PFSK-1 (cell line): Measurements from ENCODE around the gene CAV3.

ENCODE experiments used
- SIN3A ChIP-seq: IDR thresholded peaks from 2 replicates; pipeline ENCODE4 v1.6.1; 2012; ENCODE audit warnings: mild to moderate bottlenecking, low read length, moderate library complexity, borderline replicate concordance; ENCODE audit not compliant: insufficient read depth
- TAF1 ChIP-seq: IDR thresholded peaks from 2 replicates; pipeline ENCODE4 v1.6.1; 2012; ENCODE audit warnings: low read length, control low read depth, borderline replicate concordance; ENCODE audit not compliant: insufficient read depth
- TF ChIP-seq, protein P1 (sequence below), 2 experiments: IDR thresholded peaks; 2 replicates each; pipeline versions ENCODE4 v1.6.1 to v1.8.0; 2011 to 2012; ENCODE audit warnings: low read depth in 2 of 2, low read length in 2 of 2, control low read depth in 1 of 2, inconsistent platforms in 1 of 2, mild to moderate bottlenecking in 1 of 2, moderate library complexity in 1 of 2; ENCODE audit not compliant: insufficient read depth in 1 of 2

DNA sequence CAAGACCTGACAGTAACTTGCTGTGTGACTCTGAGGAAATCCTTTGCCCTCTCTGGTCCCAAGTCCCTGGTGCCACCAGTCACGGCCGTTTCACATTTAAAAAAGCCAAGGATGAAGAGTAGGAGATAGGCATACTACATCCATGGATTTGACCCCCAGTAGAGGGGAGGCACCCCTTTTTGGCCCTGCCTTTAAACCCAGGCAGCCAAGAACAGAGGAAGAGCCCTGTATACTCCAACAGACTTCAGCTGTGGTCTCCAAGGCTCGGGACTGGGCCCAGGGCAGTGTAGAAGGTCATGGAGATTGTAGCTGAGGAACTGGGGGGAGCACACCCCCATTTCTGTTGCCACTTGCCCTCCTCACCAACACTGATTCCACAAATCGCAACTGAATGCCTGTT lies 3.7 kb downstream of the CAV3 start:
- TF ChIP-seq TAF1 (no peak), SIN3A (no peak)
- TF ChIP-seq, protein P1, sequence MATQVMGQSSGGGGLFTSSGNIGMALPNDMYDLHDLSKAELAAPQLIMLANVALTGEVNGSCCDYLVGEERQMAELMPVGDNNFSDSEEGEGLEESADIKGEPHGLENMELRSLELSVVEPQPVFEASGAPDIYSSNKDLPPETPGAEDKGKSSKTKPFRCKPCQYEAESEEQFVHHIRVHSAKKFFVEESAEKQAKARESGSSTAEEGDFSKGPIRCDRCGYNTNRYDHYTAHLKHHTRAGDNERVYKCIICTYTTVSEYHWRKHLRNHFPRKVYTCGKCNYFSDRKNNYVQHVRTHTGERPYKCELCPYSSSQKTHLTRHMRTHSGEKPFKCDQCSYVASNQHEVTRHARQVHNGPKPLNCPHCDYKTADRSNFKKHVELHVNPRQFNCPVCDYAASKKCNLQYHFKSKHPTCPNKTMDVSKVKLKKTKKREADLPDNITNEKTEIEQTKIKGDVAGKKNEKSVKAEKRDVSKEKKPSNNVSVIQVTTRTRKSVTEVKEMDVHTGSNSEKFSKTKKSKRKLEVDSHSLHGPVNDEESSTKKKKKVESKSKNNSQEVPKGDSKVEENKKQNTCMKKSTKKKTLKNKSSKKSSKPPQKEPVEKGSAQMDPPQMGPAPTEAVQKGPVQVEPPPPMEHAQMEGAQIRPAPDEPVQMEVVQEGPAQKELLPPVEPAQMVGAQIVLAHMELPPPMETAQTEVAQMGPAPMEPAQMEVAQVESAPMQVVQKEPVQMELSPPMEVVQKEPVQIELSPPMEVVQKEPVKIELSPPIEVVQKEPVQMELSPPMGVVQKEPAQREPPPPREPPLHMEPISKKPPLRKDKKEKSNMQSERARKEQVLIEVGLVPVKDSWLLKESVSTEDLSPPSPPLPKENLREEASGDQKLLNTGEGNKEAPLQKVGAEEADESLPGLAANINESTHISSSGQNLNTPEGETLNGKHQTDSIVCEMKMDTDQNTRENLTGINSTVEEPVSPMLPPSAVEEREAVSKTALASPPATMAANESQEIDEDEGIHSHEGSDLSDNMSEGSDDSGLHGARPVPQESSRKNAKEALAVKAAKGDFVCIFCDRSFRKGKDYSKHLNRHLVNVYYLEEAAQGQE (IDR thresholded peaks at IDR 0.05; ENCODE audit: insufficient read depth in 1 of 2, low read depth in 2 of 2, low read length in 2 of 2) = no peak
